ENCODE results near the gene APBB2.

The APBB2 gene

GRCh38 chr4:40881096-40881495, 333.2 kb downstream of the APBB2 start:
- DNase-seq = no peak

GRCh38 chr4:40878548-40879055, 335.7 kb downstream of the APBB2 start:
- DNase-seq = no peak

DNA sequence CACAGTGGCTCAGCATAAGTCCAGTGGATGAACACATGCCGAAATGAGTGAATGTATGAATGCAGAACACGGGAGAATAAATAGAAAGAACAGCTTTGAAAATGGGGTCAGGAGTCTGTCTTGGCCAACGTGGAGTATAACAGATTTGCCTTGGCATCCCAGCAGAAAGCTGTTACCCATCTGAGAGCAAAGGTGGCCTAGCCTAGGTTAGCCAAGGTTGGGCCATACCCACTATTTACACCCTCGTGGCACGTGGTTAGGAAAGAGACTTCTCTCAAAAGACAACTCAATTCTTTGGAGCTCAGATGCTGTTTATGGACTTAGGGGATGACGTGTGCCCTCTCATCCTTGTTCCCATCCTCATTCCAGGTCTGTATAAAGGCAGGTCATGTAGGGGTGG, 337.3 kb downstream of the APBB2 start:
- no peak for DNase-seq

DNA sequence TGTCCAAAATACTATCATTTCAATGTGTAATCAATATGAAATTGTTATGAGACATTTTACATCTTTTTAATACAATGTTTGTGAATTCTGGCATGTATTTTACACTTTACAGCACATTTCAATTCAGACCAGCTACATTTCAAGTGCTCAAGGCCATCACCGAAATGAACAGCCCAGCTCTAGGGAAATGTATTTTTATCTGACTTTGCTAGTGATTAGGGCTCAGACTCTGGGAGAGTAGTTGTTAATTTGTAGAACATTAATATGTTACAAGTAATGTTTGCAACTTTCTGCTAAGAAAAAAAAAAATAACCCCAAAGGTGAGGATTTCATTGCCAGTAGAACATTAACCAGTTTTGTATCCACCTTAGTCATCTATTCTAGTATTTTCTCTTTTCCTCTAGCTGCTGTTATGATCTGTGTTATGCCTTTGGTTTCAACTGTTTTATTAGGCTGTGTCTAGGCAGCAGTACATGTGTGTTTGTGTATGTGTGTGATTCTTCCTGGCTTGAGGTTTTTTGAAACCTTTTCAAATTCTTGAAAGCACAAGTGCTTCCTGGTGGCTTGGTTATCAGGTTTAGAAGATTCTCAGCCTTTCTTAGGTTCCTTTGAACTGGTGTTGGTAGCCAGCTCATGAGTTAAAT, 338.7 kb downstream of the APBB2 start:
- DNase-seq = no peak

GRCh38 chr4:40874901-40875300, 339.4 kb downstream of the APBB2 start:
- DNase-seq = no peak

- no peak for DNase-seq
These were observed 340.0 kb downstream of the APBB2 start for GRCh38 chr4:40874331-40874730.

GRCh38 chr4:40871695-40872250, 342.6 kb downstream of the APBB2 start:
- DNase-seq = no peak

DNA sequence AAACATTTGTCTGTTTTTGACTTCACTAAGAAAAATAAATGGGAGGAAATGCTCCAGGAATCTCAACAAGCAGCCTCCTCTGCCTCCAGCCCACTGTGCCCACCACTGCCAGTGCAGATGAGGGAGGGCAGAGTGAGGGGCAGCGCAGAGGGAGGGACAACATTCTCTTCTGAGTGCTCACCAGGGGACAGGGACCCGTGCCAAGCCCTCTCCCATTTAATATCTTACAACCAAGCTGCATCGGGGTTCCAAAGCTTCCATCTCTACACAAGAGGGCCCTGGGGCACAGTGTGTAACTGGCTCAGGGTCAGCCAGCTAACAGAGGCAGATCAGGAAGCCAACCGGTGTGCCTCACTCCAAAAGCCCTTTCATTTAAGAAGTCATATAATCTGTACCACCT, 344.2 kb downstream of the APBB2 start:
- no peak for DNase-seq

GRCh38 chr4:40865696-40866095, 348.6 kb downstream of the APBB2 start:
- no peak for DNase-seq

- no peak for DNase-seq
These were observed 349.8 kb downstream of the APBB2 start for GRCh38 chr4:40864531-40864930.

DNA sequence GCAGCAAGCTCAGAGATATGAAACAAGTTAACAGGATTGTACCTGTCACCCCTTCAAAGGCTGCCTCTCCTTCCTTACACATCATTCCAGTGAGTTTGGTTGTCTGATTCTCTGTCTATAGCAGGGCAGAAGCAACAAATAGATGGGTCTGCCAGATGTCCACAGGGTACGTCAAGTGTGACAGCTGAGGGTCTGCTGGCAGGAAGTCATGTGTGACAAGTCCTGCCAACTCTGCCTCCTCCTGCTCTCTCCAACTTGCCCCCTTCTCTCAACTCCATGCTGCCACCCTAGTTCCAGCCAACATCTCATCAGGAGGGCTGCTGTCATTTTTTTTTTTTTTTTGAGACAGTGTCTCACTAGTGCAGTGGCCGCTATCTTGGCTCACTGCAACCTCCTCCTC, 355.4 kb downstream of the APBB2 start:
- DNase-seq = no peak

- DNase-seq = no peak
These were observed 356.4 kb downstream of the APBB2 start for GRCh38 chr4:40857956-40858355.

- no peak for DNase-seq
These were observed 357.4 kb downstream of the APBB2 start for GRCh38 chr4:40856840-40857362.

DNA sequence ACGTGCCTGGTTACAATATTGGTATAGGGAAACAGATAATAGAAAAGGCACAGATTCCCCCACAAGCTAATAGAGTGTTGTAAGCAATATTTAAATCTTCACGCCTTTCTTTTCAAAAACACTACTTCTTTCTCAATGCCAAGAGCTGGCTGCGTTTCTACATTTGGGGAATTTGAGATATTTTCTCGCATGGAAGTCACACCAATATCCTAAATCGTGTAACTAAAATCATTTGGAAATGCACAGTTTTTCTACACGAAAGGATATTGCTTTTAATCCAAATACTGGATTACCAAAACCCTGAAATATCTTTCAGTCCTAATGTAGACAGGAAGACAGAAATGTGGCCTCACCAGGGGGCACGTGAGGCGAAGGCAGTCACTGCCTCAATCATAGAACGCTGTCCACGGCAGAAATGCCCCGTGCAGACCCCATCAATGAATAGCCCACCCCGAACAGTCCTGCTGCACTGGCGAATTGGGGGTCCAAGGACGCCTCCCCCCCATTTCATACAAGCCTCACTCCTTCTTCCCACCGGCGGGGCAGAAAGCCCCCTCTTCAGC, 358.0 kb downstream of the APBB2 start:
- no peak for DNase-seq

DNA sequence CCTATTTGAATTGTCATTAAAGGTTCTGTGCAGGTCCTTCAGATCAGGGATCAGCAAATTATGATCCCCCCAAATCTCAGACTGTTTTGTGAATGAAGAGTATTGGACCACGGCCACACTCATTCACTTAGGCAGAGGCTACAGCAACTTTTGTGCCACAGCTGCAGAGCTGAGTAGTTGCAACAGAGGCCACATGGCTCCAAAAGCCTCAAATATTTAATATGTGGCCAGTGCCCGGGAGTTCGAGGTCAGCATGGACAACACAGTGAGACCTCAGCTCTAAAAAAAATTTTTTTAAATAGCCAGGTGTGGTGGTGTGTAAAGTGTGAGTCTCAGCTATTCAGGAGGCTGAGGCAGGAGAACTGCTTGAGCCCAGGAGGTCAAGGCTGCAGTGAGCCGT, 363.8 kb downstream of the APBB2 start:
- DNase-seq = no peak

DNA sequence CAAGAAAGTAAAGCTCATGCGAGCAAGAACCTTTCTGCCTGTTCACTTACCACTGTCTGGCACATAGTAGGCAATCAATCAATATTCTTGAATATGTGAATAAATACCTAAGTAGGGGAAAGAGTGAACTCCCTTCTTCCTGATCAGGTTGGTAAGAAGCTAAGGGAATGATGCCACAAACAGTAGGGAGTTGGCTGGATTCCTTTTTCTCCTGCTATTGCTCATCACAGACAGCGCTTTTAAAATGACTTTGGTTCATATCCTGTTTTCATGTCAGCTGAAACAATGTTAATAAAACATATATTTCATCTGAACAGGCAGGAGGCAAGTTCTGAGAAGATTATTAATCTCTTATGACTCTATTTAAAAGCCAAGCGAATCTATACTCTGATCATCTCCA, 365.4 kb downstream of the APBB2 start:
- no peak for DNase-seq

GRCh38 chr4:40848251-40848650, 366.1 kb downstream of the APBB2 start:
- DNase-seq = peak; percentile 82

DNA sequence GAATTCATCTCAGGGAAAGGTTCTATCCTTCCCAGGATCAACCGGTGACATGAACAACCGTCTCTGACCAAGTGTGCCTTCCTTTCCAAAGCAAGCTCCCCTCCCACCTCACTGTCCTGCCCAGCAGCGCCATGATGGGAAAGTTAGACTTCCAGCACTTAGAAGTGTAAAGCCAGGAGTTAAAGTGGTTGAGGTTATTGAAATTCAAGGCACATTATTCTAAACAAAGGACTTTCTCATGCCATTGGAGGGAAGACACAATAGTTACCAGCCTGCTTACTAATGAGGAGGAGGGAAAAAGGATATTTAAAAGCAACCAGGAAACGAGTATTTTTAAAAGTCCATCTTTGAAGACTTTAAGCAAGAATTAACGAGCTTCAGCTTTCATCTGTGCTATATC, 367.8 kb downstream of the APBB2 start:
- no peak for DNase-seq

DNA sequence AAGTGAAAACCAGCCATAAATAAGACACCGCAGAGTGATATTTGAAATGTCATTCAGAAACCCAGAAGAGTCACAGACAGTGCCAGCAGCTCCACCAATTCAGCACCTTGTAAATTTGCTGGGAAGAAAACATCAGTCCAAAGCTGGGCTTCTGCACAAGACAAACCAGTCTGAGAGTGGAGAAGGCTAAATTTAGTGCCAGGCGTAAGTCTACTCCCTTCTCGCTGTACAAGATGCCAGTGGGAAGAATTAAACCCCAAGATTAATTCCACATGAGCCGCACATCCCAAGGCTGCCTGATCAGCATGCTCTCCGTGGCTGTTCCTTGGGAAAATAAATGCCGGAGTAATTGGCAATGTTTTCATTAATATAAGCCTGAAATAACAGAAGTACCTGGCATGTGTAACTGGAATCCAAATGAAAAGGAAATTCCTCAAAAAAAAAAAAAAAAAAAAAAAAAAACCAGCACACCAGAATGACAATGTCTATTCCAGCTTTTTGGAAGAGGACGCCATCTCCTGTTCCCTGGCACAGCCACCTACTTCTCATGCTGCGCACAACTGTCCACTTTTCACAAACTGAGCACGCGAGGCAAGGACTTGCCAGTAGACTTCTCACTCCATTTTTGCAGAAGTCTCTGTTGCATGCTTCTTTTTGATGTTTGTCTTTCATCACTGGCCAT, 369.0 kb downstream of the APBB2 start:
- no peak for DNase-seq

- no peak for DNase-seq
These were observed 370.1 kb downstream of the APBB2 start for GRCh38 chr4:40844261-40844660.

GRCh38 chr4:40843696-40844095, 370.6 kb downstream of the APBB2 start:
- no peak for DNase-seq

DNA sequence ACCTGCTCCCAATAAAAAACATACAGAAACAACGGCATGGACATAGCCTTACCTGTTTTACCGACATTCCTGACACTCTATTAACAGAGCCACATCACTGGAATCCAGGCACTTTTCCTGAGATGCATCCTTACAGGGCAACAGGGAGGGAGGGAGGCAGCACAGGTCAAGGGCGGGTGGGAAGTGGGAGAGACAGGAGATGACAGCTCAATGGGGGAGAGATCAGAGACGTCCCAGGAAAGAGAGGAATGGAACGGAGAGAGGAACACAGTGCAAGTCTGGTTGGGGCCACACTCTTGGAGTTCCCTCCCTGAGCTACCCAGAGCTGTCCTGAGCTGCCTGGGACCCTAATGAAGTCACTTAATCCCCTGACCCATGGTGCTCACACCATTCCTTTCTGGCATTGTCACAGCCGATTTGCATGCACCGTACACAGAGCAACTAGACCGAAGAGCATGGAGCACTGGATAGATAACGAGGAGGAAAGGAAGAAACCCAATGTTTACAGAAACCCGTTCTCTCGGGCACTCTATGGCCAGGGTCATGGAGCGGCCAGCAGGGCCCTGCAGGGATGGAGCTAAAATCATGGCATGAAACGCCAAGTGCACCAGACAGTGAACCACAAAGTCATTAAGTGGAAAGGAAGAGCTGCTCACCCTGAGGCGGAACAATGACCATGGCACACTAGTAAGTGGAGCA, 371.5 kb downstream of the APBB2 start:
- peak; percentile 72 for DNase-seq

DNA sequence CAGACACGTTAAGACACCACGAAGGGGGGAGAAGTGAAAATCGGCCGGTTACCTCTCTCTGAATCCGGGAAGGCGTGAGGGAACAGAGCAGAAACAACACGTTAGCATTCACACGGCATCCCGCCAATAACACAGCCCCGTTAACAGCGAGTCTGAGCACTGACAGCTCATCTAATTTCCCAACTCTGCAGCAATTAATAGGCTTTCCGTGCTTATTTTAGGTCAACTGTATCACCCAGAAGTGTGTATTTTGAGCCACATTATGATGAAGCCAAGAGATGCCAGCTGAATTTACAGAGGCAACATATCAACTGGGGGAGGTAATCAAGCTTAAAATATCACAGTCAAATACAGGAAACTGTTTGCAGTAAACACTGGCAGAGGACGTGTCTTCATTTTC, 372.0 kb downstream of the APBB2 start:
- peak; percentile 71 for DNase-seq

Data from NCI-H2029 treated with DMSO at 0.1 percent for 48 hours (cell line).